HG03457 (cell line): ENCODE measurements around the gene RRN3.
"Not testable (repeated sequence)": the region's sequence is repeated elsewhere in the genome, so short reads cannot be mapped to it uniquely, and the experiment has no call there.

Experiments used
- ATAC-seq: cut with Tn5 transposase; IDR thresholded peaks from one replicate; pipeline ENCODE4 v1.9.1; 2021; ENCODE audit warnings: moderate number of reproducible peaks; ENCODE audit not compliant: unreplicated experiment

The RRN3 gene

DNA sequence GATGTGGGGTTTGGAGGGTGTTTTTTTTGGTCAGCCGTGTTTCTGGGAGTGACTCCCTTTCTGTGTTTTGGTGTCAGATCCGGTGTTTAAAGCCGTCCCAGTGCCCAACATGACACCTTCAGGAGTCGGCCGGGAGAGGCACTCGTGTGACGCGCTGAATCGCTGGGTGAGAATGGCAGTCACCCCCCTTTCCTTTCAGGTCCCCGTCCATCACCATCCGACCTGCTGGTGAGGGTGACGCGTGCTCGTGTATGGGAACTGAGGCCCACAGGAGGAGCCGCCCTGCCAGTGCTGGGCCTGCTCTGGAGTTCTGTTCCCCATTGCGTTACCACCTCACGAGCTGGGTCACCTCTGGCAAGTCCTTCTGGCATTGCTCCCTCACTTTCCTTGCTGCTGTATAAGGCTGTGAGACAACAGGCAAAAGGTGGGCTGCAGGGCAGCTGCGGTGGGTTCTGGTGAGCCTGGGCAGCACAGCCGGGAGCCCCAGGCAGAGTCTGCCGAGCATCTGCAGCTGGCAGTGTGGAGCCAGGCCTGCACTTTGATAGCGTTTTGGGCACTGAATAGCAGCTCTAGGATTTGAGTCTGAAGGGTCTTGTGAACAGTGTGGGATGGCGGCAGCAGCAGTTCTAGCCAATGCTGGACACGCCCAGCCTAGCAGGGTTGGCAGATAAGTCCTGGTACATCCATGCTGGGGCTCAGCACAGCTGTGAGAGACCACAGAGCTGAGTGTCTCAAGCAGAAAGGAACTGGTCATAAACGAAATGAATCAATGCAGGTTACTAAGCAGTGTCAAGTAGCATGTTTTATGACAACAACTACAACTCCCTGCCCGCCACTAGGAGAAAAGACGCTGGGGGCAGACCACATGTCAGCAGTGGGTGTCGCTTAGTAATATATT is 65.0 kb downstream of the RRN3 start:
- not testable (repeated sequence) for ATAC-seq

DNA sequence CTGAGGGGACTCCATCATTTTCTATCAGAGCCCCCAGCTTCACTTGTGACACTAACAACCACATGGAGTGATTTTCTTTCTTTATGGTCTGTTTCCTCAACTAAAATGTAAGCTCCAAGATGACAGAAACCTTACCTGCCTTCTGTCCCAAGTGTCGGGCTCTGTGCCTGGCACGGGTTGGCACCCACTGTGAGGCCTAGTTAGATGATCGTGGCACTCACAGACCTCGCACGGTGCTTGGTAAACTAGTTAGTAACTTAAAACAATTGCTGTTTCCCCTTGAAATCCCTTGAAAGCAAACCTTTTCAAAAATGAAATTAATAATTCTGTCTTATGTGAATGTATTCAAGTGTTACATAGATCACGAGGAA is 65.7 kb downstream of the RRN3 start:
- ATAC-seq: not testable (repeated sequence)

DNA sequence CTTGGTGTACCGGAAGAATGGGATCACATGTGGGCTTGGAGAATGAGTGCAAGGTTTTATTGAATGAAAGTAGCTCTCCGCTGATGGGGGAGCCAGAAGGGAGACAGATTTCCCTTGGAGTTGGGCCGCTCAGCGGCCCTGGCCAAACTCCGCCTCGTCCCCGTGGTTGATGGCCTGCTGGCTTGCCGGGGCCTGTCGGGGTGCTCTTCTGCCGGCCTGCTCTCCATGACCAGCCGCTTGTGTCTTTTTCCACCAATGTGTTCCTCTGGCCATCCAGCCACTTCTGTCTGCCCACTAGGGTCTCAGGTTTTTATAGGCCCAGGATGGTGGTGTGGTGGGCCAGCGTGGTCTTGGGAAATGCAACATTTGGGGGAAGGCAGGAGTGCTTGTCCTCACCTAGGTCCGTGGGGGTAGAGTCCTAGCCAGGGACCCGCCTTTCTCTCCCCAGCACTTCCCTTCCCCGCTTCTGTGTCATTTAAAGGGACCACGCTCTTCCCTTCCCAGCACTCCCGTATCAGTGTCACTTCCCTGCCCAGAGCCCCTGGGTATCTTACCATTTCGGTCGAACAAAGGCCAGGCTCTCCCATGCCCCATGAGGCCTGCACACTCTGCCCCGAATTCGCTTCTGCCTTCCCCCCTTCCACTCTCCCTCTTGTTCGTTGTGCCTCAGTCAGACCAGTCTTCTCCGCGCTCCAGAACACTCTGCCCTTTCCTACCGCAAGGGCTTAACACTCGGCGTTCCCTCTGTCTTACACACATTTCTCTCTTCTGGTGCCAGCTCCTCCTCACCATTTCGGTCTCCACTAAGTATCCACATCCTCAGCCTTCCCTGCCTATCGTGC is 66.3 kb downstream of the RRN3 start:
- ATAC-seq: not testable (repeated sequence)

DNA sequence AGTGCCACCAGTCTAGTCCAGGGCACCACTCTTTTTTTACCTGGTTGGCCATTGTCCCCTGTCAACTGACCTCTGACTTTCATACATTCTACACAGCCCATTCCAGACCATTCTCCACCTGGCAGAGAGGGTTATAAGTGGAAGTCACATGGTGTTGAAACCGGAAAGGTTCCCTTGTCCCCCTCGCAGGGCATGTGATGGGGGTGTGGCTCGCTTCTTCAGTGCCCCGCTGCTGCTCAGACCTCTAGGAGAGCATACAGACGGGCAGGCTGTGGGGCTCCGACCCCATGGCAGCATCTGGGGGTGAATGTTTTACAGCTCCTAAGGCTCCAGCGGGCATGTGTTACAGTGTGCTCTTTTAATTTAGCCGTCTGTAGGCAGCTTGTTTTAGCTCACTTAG is 67.0 kb downstream of the RRN3 start:
- not testable (repeated sequence) for ATAC-seq

DNA sequence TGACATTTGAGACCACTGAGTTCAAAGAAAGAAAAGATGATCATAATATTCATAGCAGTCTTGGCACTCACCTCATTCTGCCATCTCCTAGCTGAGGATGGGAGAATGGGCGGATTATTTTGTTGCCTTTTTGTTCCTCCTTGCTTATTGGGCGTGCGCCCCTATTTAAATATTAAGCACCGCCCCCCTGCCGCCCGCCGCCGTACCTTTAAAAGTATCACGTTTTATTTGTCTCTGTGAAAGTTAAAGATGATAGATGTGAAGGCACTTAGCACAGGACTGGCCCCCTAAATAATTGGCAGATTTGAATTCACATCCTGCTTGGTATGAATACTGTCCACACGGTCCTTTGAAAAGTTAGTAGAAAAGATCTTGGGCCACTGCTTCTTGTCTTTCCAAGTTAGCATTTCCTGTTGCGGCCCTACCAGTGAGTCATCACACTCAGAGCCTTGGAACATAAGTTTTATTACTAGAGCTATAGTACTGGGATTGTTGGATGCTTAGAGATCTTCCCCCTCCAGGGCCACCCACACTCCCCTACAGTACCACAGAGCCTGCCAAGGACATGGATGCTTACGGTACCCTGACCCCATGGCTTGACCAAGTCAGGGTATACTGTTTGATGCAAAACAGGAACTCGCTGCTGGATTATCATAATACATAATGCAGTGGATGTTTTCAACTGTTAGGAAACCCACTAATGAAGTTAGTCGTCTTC is 68.7 kb downstream of the RRN3 start:
- not testable (repeated sequence) for ATAC-seq

DNA sequence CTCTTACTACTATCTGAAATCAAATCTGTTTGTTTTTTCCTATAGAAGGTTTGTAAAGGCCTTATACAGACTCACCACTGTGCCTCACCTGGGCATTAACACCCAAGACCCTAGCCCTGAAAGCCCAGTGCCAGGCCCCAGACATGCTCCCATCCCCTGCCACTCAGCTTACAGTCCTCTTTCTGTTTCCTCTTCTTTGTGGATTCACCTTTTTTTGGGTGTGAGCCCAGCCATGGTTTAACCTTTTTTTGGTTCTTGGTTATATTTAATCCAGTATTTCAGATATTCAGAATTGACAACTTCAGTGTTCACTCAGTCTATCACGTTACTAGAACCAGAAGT is 69.2 kb downstream of the RRN3 start:
- not testable (repeated sequence) for ATAC-seq

DNA sequence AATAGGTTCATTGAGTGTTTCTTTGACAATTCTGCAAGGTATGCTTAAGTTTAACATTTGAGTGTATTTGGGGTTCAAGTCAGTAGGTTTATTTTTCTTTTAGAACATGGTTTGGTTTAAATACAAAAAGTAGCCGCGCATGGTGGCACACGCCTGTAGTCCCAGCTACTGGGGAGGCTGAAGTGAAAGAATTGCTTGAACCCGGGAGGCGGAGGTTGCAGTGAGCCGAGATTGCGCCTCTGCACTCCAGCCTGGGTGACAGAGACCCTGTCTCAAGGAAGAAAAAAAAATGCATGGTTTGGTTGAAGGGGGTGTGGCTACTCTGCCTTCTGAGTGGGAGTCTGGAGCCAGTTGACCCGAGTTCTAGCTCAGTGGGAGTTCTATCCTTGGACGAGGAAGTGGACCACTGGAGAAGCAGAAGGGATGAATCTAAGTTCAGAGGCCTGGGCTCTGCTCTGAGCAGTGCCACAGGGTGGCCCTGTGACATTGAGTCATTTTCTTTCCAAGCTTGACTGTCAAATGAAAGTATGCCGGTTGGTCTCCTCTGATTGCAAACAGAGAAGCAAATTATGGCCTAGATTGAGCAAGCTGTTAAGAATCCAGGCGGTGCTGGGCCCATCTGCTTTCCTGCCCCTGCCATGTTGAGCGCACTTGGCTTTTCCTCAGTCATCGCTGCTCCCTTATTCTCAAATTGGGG is 70.5 kb downstream of the RRN3 start:
- ATAC-seq: not testable (repeated sequence)

DNA sequence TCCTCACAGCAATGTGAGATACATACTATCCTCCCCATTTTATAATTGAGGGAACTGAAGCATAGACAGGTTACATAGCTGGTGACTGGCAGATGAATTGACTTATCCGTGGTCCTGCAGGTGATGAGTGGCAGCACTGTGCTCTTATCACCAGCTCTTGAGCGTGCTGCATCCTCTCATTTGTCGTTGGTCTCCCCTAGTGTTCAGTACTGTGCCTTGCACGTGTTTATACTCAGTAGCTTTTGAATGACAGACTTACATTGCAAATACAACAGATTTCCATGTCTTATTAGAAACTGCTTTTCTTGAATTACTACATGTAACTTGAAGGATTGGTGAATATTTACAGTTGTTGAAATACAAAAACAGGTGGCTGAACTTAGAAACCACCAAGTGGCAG is 71.9 kb downstream of the RRN3 start:
- peak; percentile 65 for ATAC-seq

DNA sequence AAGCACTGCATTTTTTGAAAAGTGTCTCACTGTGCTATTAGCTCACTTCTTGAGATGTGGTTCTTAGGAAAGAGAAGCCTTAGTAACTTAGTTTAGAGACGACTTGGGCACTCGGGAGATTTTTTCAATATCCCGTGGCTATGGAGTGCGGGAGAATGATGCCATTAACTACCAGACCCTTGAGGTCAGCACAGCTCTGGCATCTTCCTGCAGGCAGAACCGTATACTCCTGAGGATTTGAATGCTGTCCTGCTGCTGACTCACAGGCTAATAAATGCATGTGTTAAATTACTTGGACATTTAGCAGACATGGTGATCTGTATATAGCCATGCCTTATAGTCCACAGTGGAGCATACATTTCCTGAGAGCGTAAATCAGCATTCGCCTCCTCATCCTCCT is 72.6 kb downstream of the RRN3 start:
- ATAC-seq: not testable (repeated sequence)

DNA sequence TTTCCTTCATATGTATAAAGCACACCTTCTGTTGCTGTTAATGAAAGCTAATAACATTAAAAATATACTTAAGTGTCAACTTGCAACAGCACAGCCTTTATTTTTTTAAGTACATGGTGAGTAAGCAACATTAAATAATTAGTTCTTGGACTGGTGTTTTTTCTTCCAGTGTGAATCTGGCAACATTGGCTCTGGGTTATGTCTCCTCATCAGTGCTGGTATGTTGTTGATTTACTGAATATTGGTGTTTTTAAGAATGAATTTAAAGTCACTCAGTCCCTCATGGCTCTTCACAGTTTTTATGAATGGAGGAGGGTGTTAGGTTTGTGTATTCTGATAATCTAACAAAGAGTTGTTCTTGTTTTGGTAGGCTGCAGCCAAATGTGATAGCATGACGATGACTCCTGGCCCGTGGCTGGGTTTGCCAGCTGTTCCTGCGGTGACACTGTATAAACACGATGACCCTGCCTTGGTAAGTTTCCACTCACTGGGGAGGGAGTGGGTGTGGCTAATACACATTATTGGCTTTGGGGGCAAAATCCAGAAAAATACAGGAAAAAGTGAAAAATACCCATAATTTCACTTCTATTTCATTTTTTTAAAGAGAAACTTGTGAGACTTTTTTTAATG is 77.0 kb downstream of the RRN3 start:
- not testable (repeated sequence) for ATAC-seq

DNA sequence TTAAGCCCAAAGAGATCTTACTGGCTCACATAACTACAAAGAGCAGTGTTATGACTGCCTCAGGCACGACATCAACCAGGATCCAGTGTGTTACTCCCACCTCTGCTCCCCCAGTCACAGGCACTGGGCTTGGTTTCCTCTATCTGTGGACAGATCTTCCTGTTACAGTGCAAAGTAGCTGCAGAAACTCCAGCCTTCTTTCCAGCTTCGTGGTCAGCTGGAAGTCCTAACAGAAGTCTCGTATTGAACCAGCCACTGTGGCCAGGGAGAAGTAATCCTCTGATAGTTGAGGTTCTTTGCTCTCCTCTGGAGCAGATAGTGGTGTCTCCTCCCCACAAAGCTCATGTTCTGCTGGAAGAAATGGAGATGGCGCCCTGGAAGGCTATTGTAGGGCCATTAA is 77.7 kb downstream of the RRN3 start:
- not testable (repeated sequence) for ATAC-seq

DNA sequence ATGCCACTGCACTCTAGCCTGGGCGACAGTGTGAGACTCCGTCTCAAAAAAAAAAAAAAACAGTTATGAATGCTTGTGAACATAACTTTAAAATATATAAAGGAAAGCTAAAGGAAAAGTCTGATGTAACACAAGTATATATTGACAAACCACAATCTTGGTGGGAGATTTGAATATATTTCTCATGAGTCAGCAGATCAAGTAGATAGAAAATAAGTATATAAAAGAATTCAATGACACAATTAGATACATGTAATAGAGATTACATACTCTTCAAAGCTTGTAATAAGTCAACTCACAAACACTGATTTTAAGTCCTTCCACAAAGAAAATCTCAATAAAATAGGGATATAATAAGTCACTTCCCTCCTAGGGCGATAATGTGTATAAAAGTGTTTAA is 78.4 kb downstream of the RRN3 start:
- ATAC-seq: not testable (repeated sequence)

DNA sequence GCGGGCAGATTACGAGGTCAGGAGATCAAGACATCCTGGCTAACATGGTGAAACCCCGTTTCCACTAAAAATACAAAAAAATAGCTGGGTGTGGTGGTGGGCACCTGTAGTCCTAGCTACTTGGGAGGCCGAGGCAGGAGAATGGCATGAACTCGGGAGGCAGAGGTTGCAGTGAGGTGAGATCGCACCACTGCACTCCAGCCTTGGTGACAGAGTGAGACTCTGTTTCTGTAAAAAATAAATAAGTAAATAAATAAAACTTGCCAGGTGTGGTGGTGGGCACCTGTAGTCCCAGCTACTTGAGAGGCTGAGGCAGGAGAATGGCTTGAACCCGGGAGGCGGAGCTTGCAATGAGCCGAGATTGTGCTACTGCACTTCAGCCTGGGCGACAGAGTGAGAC is 81.1 kb downstream of the RRN3 start:
- not testable (repeated sequence) for ATAC-seq
